GM06990 (cell line): Measurements from ENCODE around the gene LPP.

Experiments
- DNase-seq: peaks from one replicate; pipeline ENCODE4 v3.0.0-alpha.2; 2011; ENCODE audit not compliant: insufficient read length; ENCODE audit errors: extremely low read depth
- H3K27me3 ChIP-seq: replicated peaks from 2 replicates; pipeline ENCODE4 v1.6.0; 2011; ENCODE audit warnings: low read length; ENCODE audit not compliant: control insufficient read depth, insufficient read depth
- H3K36me3 ChIP-seq: 2 replicates; pipeline ENCODE4 v1.5.1; 2011; ENCODE audit warnings: low read length; ENCODE audit not compliant: control insufficient read depth, insufficient read depth
- H3K4me3 ChIP-seq: replicated peaks from 2 replicates; pipeline ENCODE4 v1.5.1; 2011; ENCODE audit warnings: low read depth, mild to moderate bottlenecking, control low read depth, low read length
- TF ChIP-seq, protein P1 (sequence below): IDR thresholded peaks from 2 replicates; pipeline ENCODE4 v1.5.1; 2011; ENCODE audit warnings: low read length, control low read depth, mild to moderate bottlenecking, inconsistent platforms; ENCODE audit not compliant: insufficient read depth, poor library complexity, severe bottlenecking

Gene LPP

DNA sequence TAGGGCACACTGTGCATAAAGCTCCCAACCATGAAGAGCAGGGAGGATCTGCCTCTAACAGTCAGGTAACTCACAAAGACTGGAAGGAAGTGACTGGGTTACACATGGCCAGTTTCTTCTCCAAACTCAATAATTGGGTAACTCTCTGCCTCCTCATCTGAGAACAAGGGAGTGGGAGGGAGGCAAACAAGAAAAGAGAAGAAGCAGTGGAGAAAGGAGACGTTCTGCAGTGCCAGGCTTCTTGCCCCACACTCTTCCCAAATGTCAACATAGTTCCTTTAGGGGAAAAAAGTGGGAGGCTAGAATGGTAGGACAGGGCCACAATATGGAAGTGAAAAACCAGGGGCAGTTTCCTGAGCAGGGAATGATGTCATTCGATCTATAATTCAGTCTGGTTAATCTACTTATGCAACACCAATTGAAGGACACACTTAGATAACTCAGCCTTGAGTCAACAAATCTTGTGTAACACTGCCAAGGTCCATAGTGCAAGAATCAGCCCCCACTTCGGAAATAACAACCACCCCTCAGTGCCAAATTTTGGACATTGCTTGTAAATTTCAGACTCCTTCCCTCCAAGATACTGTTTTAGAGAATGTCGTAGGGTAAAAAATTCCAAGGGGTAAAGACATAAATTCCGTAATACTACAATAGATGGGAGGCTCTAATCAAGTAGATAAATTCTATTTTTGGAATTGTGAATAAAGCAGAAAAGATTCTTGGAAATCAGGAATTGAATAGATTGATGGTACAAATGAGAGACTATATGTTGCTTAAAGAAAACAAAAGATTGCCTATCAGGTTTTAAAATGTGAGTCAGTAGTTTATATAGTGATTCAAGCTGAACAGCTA is 143.0 kb downstream of the LPP start:
- TF ChIP-seq, protein P1, sequence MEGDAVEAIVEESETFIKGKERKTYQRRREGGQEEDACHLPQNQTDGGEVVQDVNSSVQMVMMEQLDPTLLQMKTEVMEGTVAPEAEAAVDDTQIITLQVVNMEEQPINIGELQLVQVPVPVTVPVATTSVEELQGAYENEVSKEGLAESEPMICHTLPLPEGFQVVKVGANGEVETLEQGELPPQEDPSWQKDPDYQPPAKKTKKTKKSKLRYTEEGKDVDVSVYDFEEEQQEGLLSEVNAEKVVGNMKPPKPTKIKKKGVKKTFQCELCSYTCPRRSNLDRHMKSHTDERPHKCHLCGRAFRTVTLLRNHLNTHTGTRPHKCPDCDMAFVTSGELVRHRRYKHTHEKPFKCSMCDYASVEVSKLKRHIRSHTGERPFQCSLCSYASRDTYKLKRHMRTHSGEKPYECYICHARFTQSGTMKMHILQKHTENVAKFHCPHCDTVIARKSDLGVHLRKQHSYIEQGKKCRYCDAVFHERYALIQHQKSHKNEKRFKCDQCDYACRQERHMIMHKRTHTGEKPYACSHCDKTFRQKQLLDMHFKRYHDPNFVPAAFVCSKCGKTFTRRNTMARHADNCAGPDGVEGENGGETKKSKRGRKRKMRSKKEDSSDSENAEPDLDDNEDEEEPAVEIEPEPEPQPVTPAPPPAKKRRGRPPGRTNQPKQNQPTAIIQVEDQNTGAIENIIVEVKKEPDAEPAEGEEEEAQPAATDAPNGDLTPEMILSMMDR, result no peak
- no peak overlapping the region for H3K4me3 ChIP-seq
- no peak for DNase-seq

DNA sequence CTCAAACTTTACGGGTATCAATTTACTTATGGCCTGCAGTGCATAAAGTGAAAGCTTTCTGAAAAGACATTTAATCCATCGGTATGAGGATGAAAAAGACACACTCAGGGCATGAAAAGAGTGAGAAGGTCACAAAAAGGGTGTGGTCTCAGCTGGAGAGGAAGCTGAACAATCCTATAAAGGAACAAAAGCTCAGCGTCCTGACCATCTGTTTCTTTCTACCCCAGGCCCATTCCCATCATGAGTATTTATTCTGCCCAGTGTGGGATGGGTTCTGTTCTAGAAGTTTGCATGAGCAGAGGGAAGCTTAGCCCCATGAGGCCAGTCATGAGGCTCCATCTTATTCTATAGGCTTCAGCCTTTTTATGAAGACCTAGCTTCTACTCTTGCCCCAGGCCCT is 144.6 kb downstream of the LPP start:
- no peak for DNase-seq
- TF ChIP-seq, protein P1, result no peak
- Histone ChIP-seq H3K27me3 (no peaks in the 10 kb centered on the region), H3K4me3 (no peak overlapping the region), H3K36me3 (no peaks in the 10 kb centered on the region)

More for the DNA sequence above, 143.0 kb downstream of the LPP start:
- no peaks in the 10 kb centered on the region for H3K27me3 ChIP-seq
- no peaks in the 10 kb centered on the region for H3K36me3 ChIP-seq

DNA sequence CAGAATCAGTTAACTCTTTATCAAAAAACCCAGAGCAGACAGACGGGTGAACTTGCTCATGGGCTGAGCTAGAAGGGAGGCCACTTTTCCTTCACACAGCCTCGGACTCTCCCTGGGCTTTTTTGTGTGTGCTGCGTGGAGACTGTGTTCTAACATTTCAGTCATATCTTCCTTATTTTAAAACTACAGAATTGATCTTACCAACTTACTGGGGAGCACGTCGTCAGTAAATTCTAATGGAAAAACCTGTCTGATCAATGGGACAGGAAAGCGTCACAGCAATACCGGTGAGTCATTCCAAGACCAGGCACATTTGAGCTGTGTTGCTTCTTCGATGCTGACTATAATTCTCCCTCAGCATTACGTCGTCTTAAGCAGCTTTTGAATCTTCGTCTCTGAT is 145.1 kb downstream of the LPP start:
- DNase-seq, result no peak
- H3K27me3 ChIP-seq, result no peaks in the 10 kb centered on the region
- TF ChIP-seq, protein P1, result no peak
- no peak overlapping the region for H3K4me3 ChIP-seq
- H3K36me3 ChIP-seq, result no peaks in the 10 kb centered on the region

DNA sequence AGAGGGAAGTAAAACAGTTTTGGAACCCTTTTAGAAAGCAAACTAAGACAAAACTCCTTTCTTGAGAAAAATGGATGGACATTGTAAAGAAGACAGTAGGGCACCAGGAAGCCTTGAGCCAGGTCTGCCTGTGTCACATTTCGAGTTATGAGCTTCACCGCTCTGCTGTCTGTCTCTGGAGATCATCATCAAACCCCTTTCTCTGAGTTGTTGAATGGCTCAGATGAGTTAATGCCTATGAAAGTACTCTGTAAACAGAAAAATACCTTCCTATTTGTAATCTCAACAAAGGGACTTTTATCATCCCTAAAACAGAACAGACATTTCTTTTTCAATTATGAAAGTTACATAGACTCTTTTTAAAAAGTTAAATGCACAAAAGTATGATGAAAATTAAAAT is 145.8 kb downstream of the LPP start:
- TF ChIP-seq, protein P1, result no peak
- no peak for DNase-seq
- H3K27me3 ChIP-seq, result no peaks in the 10 kb centered on the region
- H3K36me3 ChIP-seq, result no peaks in the 10 kb centered on the region
- H3K4me3 ChIP-seq, result no peak overlapping the region

DNA sequence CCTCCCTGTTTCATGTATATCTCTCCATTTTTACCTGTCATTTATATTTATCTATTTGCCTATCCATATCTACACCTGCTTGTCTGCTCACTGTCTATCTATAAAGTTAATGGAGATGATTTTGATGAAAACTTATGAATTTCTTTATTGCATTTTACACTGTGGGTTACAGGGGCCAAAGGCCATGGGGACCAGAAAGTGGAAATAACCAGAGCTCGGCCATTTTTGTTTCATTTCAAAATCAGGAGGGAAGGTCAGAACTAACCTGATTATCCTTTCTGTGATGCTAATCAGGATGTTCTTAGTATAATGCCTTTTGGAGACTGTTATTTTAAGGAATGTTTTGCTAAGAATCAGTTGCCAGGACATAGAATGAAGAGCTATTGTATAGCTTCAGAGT is 147.2 kb downstream of the LPP start:
- H3K36me3 ChIP-seq, result no peaks in the 10 kb centered on the region
- no peak for DNase-seq
- TF ChIP-seq, protein P1, result no peak
- no peak overlapping the region for H3K4me3 ChIP-seq
- H3K27me3 ChIP-seq, result no peaks in the 10 kb centered on the region
